Thyroid gland (tissue), 4 donors: ENCODE measurements around the gene FAM43A. TPM values are rescaled to one million over a fixed set of nuclear protein-coding genes. Genes with fewer than 3 reads are reported as not detected.

Source experiments
- DNase-seq, 2 donors: peaks; one replicate each; pipeline ENCODE4 v3.0.0-alpha.2; 2019
- H3K27ac ChIP-seq, 3 donors: fragments of 200-600 bp; sonication (generic); 1 replicate in 2 of 3; 2 replicates in 1 of 3; pipeline ENCODE4 v1.5.1; 2016 to 2019; ENCODE audit warnings: mild to moderate bottlenecking in 1 of 3, moderate library complexity in 1 of 3
- H3K27me3 ChIP-seq: fragments of 200-600 bp; sonication (generic); one replicate; pipeline ENCODE4 v1.5.1; 2019
- H3K36me3 ChIP-seq, 2 donors: fragments of 200-600 bp; sonication (generic); one replicate each; pipeline ENCODE4 v1.5.1; 2016 to 2019
- H3K4me1 ChIP-seq, 2 donors: fragments of 200-600 bp; sonication (generic); one replicate each; pipeline ENCODE4 v1.5.1; 2017 to 2019
- H3K4me3 ChIP-seq, 3 donors: fragments of 200-600 bp; sonication (generic); replicated peaks in 1 of 3; 1 replicate in 2 of 3; 2 replicates in 1 of 3; pipeline ENCODE4 v1.5.1; 2016; ENCODE audit warnings: mild to moderate bottlenecking in 1 of 3
- H3K9me3 ChIP-seq: fragments of 200-600 bp; sonication (generic); one replicate; pipeline ENCODE4 v1.5.1; 2017
- POLR2A ChIP-seq, 2 donors: fragments of 450-650 bp; IDR thresholded peaks; one replicate each; pipeline ENCODE4 v1.6.1; 2017; ENCODE audit warnings: antibody characterized with exemption in 2 of 2, mild to moderate bottlenecking in 2 of 2, moderate library complexity in 1 of 2
- WGBS, 2 donors: methylation state at CpG; one replicate each; pipeline ENCODE4 v1.1.5; 2017; 5-methylcytosine and 5-hydroxymethylcytosine counted together
- intact Hi-C: fragments of 100-400 bp; cut with DNase I; formaldehyde crosslinking; loops from one replicate; pipeline ENCODE4 v1.15.1; 2023
- total RNA-seq, 4 donors: library from RNA; depleted of rRNA; stranded (reverse); fragments of >200 nt; gene quantifications; one replicate each; pipeline ENCODE4 v1.2.3, GENCODE V29; 2016
- TF ChIP-seq, protein P1 (sequence below), 6 experiments: fragments of 200-600 bp in 3 of 6; fragments of 450-650 bp in 3 of 6; sonication (generic) in 3 of 6; IDR thresholded peaks; one replicate each; pipeline ENCODE4 v1.5.1; 2016 to 2019; ENCODE audit warnings: antibody characterized with exemption in 6 of 6, mild to moderate bottlenecking in 2 of 6, inconsistent platforms in 1 of 6, moderate library complexity in 1 of 6

FAM43A gene
- total RNA-seq, 4 donors from 2014 or later: 16.8 to 33.9 (median 22.4) TPM

DNA sequence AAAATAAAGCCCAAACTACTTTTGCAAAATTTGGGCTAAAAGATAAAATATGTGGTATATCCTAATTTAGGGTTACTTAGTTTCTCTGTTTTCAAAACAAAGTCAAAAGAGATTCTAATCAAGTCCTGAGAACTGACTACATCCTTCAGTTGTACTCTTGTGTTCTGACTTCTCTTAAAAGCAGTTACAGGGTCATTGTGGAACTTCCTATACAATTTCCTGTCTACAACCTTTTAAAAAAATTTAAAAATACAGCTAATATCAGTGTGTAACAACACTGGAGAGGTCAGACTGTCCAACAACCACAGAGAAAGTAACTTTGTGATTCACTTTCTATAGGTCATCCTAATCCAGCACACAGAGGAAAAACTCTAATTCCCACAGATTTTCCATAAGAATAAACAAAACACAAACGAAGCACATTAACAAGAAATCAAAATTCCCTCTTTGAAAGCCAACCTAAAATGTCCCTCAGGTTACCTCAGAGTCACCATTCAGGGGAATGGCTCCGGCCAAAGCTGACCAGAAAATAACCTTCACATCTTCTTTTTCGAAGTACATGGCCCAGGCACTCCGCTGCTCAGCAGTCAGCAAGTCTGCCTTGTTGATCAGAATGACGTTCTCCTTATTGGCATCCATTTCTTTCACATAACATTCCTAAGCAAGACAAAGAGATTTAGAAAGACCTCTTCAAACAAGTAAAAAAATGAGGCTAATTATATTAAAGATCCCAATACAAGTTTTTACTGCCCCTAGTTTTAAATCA is 27.0 kb upstream of the FAM43A start:
- Histone ChIP-seq H3K27ac (no peak overlapping the region), H3K4me3 (no peak overlapping the region), H3K36me3 (peaks cover 18 to 31% of the 10 kb centered on the region in 2 donors), H3K9me3 (no peaks in the 10 kb centered on the region), H3K27me3 (no peaks in the 10 kb centered on the region), H3K4me1 (no peaks in the 10 kb centered on the region)
- TF ChIP-seq, protein P1, sequence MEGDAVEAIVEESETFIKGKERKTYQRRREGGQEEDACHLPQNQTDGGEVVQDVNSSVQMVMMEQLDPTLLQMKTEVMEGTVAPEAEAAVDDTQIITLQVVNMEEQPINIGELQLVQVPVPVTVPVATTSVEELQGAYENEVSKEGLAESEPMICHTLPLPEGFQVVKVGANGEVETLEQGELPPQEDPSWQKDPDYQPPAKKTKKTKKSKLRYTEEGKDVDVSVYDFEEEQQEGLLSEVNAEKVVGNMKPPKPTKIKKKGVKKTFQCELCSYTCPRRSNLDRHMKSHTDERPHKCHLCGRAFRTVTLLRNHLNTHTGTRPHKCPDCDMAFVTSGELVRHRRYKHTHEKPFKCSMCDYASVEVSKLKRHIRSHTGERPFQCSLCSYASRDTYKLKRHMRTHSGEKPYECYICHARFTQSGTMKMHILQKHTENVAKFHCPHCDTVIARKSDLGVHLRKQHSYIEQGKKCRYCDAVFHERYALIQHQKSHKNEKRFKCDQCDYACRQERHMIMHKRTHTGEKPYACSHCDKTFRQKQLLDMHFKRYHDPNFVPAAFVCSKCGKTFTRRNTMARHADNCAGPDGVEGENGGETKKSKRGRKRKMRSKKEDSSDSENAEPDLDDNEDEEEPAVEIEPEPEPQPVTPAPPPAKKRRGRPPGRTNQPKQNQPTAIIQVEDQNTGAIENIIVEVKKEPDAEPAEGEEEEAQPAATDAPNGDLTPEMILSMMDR (IDR thresholded peaks at IDR 0.05): no peak
- no peak for TF ChIP-seq POLR2A (IDR thresholded peaks at IDR 0.05)
- intact Hi-C loops: no loop called here
- no peak for DNase-seq
- WGBS, 2 donors: 86 to 90% methylated on average over 5 of the region's 5 CpGs

DNA sequence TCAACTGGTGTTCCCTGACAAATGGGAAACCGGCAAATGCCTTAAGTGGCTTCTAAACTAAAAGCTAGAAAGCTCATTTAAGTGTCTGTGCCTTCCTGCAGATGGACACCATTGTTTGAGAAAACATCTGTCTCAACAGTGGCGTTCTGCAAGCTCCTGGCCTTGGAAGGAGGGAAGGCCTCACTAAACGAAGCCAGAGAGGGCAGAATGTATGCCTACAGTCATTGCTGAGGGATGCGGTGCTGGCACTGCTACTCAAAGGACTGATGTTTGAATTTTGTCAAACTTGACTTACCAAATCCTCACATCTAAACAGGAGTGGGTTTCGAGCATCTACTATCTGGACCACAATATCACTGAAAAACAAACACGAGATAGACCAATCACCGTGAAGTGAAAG is 25.9 kb upstream of the FAM43A start:
- no peak for TF ChIP-seq POLR2A (IDR thresholded peaks at IDR 0.05)
- TF ChIP-seq, protein P1 (IDR thresholded peaks at IDR 0.05): no peak
- no peak overlapping the region for H3K4me3 ChIP-seq
- H3K9me3 ChIP-seq: no peaks in the 10 kb centered on the region
- intact Hi-C loops: no loop called here
- H3K4me1 ChIP-seq: no peaks in the 10 kb centered on the region
- 87 to 95% methylated on average over 7 of the region's 7 CpGs for WGBS, 2 donors
- peaks cover 16 to 33% of the 10 kb centered on the region in 2 donors for H3K36me3 ChIP-seq
- no peaks in the 10 kb centered on the region for H3K27me3 ChIP-seq
- no peak for DNase-seq
- H3K27ac ChIP-seq: no peak overlapping the region

DNA sequence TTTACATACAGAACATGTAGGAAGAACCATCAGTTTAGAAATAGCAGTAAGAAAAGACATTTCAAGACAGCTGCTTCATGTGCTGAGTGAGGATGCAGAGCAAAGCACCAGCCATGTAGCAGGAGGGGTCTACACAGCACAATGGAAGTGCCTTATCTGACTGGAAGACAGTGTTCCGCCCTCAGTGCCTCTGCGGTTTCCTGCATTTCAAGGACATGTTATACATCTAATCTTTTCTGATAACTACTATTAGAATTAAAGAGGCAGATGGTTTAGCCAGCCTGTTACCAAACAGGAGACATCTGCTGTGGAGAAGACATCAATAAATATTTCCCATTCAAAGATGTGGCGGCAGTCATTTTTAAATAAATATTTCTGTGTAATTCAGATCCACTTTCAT is 24.3 kb upstream of the FAM43A start:
- H3K4me3 ChIP-seq: no peak overlapping the region
- H3K27ac ChIP-seq: no peak overlapping the region
- intact Hi-C loops: no loop called here
- H3K4me1 ChIP-seq: no peaks in the 10 kb centered on the region
- WGBS, 2 donors: 84 to 92% methylated on average over 3 of the region's 3 CpGs
- no peaks in the 10 kb centered on the region for H3K9me3 ChIP-seq
- TF ChIP-seq POLR2A (IDR thresholded peaks at IDR 0.05): no peak
- TF ChIP-seq, protein P1 (IDR thresholded peaks at IDR 0.05): no peak
- H3K27me3 ChIP-seq: no peaks in the 10 kb centered on the region
- DNase-seq: no peak
- H3K36me3 ChIP-seq: peaks cover 31 to 41% of the 10 kb centered on the region in 2 donors

DNA sequence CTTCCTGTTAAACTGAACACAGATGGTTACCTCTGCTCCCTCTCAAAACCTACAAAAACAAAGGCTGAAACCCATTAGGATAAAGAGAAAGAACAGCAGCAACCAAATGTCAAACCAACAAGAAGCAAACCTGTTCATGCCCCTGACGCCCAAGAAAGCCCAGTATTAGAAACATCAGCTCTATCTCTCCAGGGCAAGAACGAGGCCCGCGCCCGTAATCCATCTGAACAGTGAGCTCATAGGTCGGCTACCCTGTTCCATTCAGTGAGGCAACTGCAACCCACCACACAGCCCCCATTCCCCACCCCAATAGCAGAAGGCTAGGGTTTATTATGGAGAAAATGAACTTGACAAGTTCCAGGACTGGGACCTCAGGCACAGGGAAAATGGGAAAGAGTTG is 23.7 kb upstream of the FAM43A start:
- no peak overlapping the region for H3K4me3 ChIP-seq
- no peaks in the 10 kb centered on the region for H3K27me3 ChIP-seq
- 80 to 83% methylated on average over 6 of the region's 6 CpGs for WGBS, 2 donors
- no peak for DNase-seq
- H3K4me1 ChIP-seq: no peaks in the 10 kb centered on the region
- H3K9me3 ChIP-seq: no peaks in the 10 kb centered on the region
- no peak overlapping the region for H3K27ac ChIP-seq
- peaks cover 31 to 41% of the 10 kb centered on the region in 2 donors for H3K36me3 ChIP-seq
- intact Hi-C loops: no loop called here
- TF ChIP-seq, protein P1 (IDR thresholded peaks at IDR 0.05): no peak
- TF ChIP-seq POLR2A (IDR thresholded peaks at IDR 0.05): no peak

DNA sequence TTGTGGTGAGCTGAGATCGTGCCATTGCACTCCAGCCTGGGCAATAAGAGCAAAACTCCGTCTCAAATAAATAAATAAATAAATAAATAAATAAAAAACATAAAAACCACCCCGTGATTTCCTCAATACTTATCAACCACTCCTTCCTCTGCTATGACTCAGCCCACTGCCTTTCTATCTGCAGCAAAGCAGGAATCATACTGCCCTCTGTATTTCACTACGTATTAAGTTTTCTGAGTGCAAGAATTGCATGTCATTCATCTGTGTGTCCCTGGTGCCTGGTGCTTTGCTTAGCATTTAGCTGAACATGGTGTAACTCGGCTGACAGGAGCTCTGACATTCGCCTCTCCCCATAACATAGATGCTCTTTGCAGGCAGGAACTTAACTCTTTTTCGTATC is 20.8 kb upstream of the FAM43A start:
- Histone ChIP-seq H3K36me3 (peaks cover 19 to 22% of the 10 kb centered on the region in 2 donors), H3K4me3 (no peak overlapping the region), H3K9me3 (no peaks in the 10 kb centered on the region), H3K27me3 (no peaks in the 10 kb centered on the region), H3K4me1 (no peaks in the 10 kb centered on the region), H3K27ac (no peak overlapping the region)
- no peak for DNase-seq
- WGBS, 2 donors: 94% methylated on average over 7 of the region's 7 CpGs
- intact Hi-C loops: no loop called here
- TF ChIP-seq, protein P1 (IDR thresholded peaks at IDR 0.05): no peak
